ENCODE data around the gene TBX18.

Gene TBX18

DNA sequence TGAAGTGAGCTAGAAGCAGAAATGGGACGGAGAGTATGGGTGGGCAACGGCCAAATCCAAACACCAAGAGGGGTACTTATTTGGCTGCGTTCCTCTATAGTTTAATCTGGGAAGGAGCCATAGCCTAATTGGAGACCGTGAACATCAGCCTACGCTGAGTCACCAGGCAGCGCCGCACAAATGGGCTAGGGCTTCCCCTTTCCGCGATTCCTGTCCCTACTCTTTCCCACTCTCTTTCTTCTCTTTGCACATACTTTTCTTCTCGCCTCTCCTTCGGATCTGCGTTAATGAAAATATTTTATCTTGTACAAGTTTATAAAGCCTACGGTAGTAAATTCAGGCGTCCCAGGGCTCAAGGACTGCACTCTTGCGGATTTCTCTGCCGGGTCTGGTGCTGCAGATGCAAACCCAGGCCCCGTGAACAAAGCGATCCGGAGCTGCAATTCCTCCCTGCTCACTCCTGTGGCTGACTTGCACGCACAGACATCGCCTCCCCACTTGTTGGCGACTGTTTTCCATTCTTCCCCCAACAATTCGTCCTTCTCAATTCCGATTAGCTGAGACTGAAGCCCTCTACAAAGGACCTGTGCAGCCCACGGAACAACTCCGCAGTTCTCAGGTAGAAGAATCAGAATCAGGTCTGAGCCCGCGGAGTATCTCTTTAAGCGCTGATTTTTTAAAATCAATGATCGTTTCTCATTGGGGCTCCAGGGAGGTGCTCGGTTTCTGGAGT lies 4.2 kb upstream of the TBX18 start:
- H3K27me3 Mint-ChIP-seq (ENCODE audit: low read depth): peaks cover 80% of the 10 kb centered on the region
- peaks cover 9% of the 10 kb centered on the region for H3K4me1 Mint-ChIP-seq (ENCODE audit: low read depth)
- peaks cover 10% of the 10 kb centered on the region for H3K9me3 Mint-ChIP-seq
- no peak for DNase-seq (ENCODE audit: low spot score)
- no peak overlapping the region for H3K4me3 Mint-ChIP-seq
- peaks cover 2% of the 10 kb centered on the region for H3K36me3 Mint-ChIP-seq (ENCODE audit: low read depth)
- H3K27ac Mint-ChIP-seq: no peak overlapping the region

DNA sequence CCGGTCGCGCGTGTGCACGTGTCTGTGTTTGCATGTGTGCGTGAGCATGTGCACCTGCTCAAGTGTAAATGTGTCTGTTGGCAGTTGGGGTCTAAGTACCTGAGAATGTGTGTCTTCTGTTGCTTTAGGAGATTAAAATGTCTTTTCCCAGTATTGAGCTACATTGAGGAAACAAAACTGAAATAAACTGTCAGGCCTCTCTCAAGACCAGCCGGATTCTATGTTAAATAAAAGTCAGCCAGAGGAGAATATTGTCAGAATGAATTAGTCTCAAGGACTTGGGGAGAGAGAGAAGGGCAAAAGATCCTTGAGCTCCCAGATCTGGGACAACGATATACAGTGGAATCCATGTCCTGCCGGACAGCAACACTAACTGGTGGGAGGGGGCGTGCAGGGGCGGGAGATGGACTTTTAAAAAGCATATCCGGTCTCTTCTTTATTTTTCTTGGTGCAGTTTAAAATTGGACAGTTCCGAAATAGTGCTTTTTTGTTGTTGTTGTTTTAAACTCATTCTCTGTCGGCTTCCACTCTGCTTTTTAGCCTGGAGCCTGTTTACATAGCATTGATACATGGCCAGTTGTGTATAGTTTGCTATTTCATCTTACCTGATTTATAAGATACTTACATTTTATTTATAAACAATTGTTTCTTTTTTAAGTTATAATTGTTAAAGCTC lies 3.3 kb upstream of the TBX18 start:
- H3K4me1 Mint-ChIP-seq (ENCODE audit: low read depth): peaks cover 8% of the 10 kb centered on the region
- DNase-seq (ENCODE audit: low spot score): no peak
- peaks cover 10% of the 10 kb centered on the region for H3K9me3 Mint-ChIP-seq
- H3K4me3 Mint-ChIP-seq: no peak overlapping the region
- H3K27me3 Mint-ChIP-seq (ENCODE audit: low read depth): peaks cover 78% of the 10 kb centered on the region
- no peak overlapping the region for H3K27ac Mint-ChIP-seq
- peaks cover 2% of the 10 kb centered on the region for H3K36me3 Mint-ChIP-seq (ENCODE audit: low read depth)

GRCh38 chr6:84766799-84767525 lies 2.6 kb upstream of the TBX18 start:
- Mint-ChIP-seq H3K4me1 (ENCODE audit: low read depth) (peaks cover 8% of the 10 kb centered on the region), H3K36me3 (ENCODE audit: low read depth) (no peaks in the 10 kb centered on the region), H3K27ac (peak overlapping the region; percentile 41), H3K9me3 (peaks cover 10% of the 10 kb centered on the region), H3K4me3 (no peak overlapping the region), H3K27me3 (ENCODE audit: low read depth) (peaks cover 80% of the 10 kb centered on the region)
- no peak for DNase-seq (ENCODE audit: low spot score)

GRCh38 chr6:84766118-84766798 lies 1.9 kb upstream of the TBX18 start:
- peaks cover 8% of the 10 kb centered on the region for H3K4me1 Mint-ChIP-seq (ENCODE audit: low read depth)
- H3K9me3 Mint-ChIP-seq: peaks cover 10% of the 10 kb centered on the region
- no peak overlapping the region for H3K4me3 Mint-ChIP-seq
- peak overlapping the region; percentile 6 for H3K27ac Mint-ChIP-seq
- H3K36me3 Mint-ChIP-seq (ENCODE audit: low read depth): no peaks in the 10 kb centered on the region
- H3K27me3 Mint-ChIP-seq (ENCODE audit: low read depth): peaks cover 79% of the 10 kb centered on the region
- DNase-seq (ENCODE audit: low spot score): no peak

GRCh38 chr6:84763886-84764331 lies 489 bp downstream of the TBX18 start:
- Mint-ChIP-seq H3K36me3 (ENCODE audit: low read depth) (no peaks in the 10 kb centered on the region), H3K4me1 (ENCODE audit: low read depth) (peaks cover 8% of the 10 kb centered on the region), H3K9me3 (peaks cover 10% of the 10 kb centered on the region), H3K4me3 (peak overlapping the region; percentile 67), H3K27me3 (ENCODE audit: low read depth) (peaks cover 70% of the 10 kb centered on the region), H3K27ac (peak overlapping the region; percentile 75)
- DNase-seq (ENCODE audit: low spot score): no peak

- peak overlapping the region; percentile 49 for H3K27ac Mint-ChIP-seq
- H3K9me3 Mint-ChIP-seq: peaks cover 10% of the 10 kb centered on the region
- H3K27me3 Mint-ChIP-seq (ENCODE audit: low read depth): peaks cover 63% of the 10 kb centered on the region
- no peaks in the 10 kb centered on the region for H3K36me3 Mint-ChIP-seq (ENCODE audit: low read depth)
- no peak for DNase-seq (ENCODE audit: low spot score)
- H3K4me3 Mint-ChIP-seq: peak overlapping the region; percentile 52
- H3K4me1 Mint-ChIP-seq (ENCODE audit: low read depth): peaks cover 6% of the 10 kb centered on the region
These were observed 1.2 kb downstream of the TBX18 start for GRCh38 chr6:84763003-84763885.

GRCh38 chr6:84762220-84763002 lies 2.0 kb downstream of the TBX18 start:
- peaks cover 58% of the 10 kb centered on the region for H3K27me3 Mint-ChIP-seq (ENCODE audit: low read depth)
- no peak for DNase-seq (ENCODE audit: low spot score)
- H3K9me3 Mint-ChIP-seq: peaks cover 5% of the 10 kb centered on the region

DNA sequence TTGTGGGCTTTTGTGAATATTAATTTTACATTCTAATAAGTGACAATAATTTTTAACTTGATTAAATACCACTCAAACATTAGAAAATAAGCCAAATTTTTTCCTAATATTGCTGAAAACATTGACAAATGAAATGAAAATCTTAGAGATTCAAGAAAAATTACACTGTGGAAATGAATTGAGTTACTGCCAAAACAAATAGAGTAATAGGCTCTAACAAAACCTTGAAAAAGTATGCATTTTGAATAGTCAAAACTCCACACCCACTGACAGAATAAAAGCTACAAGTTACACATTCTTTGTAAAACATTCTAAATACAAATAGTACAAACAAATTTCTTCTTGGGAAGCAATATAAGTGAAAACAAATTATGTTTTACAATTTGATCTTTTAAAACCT lies 5.9 kb downstream of the TBX18 start:
- peaks cover 30% of the 10 kb centered on the region for H3K27me3 Mint-ChIP-seq (ENCODE audit: low read depth)
- no peaks in the 10 kb centered on the region for H3K4me1 Mint-ChIP-seq (ENCODE audit: low read depth)
- no peak overlapping the region for H3K4me3 Mint-ChIP-seq
- H3K27ac Mint-ChIP-seq: no peak overlapping the region
- no peaks in the 10 kb centered on the region for H3K36me3 Mint-ChIP-seq (ENCODE audit: low read depth)
- H3K9me3 Mint-ChIP-seq: no peaks in the 10 kb centered on the region
- DNase-seq (ENCODE audit: low spot score): no peak

More at GRCh38 chr6:84762220-84763002, 2.0 kb downstream of the TBX18 start:
- Mint-ChIP-seq H3K4me3 (no peak overlapping the region), H3K4me1 (ENCODE audit: low read depth) (peaks cover 5% of the 10 kb centered on the region), H3K36me3 (ENCODE audit: low read depth) (no peaks in the 10 kb centered on the region), H3K27ac (no peak overlapping the region)

- Mint-ChIP-seq H3K27ac (no peak overlapping the region), H3K27me3 (ENCODE audit: low read depth) (peaks cover 16% of the 10 kb centered on the region), H3K9me3 (no peaks in the 10 kb centered on the region), H3K36me3 (ENCODE audit: low read depth) (no peaks in the 10 kb centered on the region), H3K4me1 (ENCODE audit: low read depth) (no peaks in the 10 kb centered on the region), H3K4me3 (no peak overlapping the region)
- DNase-seq (ENCODE audit: low spot score): no peak
These were observed 7.5 kb downstream of the TBX18 start for GRCh38 chr6:84756877-84757276.

- Mint-ChIP-seq H3K27ac (no peak overlapping the region), H3K4me3 (no peak overlapping the region), H3K27me3 (ENCODE audit: low read depth) (peaks cover 12% of the 10 kb centered on the region), H3K36me3 (ENCODE audit: low read depth) (no peaks in the 10 kb centered on the region), H3K4me1 (ENCODE audit: low read depth) (no peaks in the 10 kb centered on the region), H3K9me3 (no peaks in the 10 kb centered on the region)
- no peak for DNase-seq (ENCODE audit: low spot score)
These were observed 7.9 kb downstream of the TBX18 start for GRCh38 chr6:84756466-84756865.

GRCh38 chr6:84753173-84753572 lies 11.2 kb downstream of the TBX18 start:
- Mint-ChIP-seq H3K27ac (no peak overlapping the region), H3K4me3 (no peak overlapping the region), H3K36me3 (ENCODE audit: low read depth) (no peaks in the 10 kb centered on the region), H3K27me3 (ENCODE audit: low read depth) (peaks cover 3% of the 10 kb centered on the region), H3K9me3 (no peaks in the 10 kb centered on the region), H3K4me1 (ENCODE audit: low read depth) (no peaks in the 10 kb centered on the region)
- DNase-seq (ENCODE audit: low spot score): no peak

GRCh38 chr6:84752118-84752850 lies 12.1 kb downstream of the TBX18 start:
- Mint-ChIP-seq H3K36me3 (ENCODE audit: low read depth) (no peaks in the 10 kb centered on the region), H3K4me1 (ENCODE audit: low read depth) (no peaks in the 10 kb centered on the region), H3K4me3 (no peak overlapping the region), H3K9me3 (no peaks in the 10 kb centered on the region), H3K27me3 (ENCODE audit: low read depth) (no peaks in the 10 kb centered on the region), H3K27ac (no peak overlapping the region)
- DNase-seq (ENCODE audit: low spot score): no peak

Measured in T-helper 2 cell treated with Interferon-gamma antibody and Interleukin-4, amounts not matched to agents 5 μg/mL and 100 μg/mL, for 36 hours (primary cell).